GM19099 (cell line): ENCODE data around the gene CYP19A1.

Source experiments
- POLR2A ChIP-seq: IDR thresholded peaks from 3 replicates; pipeline ENCODE4 v1.6.1; 2011; ENCODE audit warnings: low read depth; ENCODE audit not compliant: insufficient read length; ENCODE audit errors: extremely low read depth

CYP19A1 gene

GRCh38 chr15:51307325-51307724, 31.1 kb downstream of the CYP19A1 start:
- TF ChIP-seq POLR2A = no peak

DNA sequence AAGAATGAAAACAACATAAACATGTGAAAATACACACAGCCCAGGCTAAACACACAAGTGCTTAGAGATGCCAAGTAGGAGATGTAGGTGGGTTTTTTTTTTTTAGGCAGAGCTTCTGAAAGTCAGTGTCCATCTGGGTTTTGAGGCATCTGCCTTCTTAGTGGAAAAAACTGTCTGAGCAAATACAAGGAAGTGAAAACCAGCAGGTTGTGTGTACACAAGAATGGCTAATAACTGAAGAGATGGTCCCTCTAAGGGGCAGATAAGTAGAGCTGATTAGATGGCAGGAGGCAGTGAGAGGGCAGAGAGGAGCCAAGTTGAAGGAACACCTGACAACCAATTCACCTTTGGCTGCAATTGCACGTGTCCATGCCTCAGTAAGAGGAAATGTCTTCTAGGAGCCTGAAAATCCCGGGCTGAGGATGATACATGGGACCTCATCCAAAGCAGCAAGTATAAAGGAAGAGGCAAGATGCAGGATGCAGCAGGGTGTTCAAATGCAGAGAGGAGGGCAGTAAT, 34.9 kb downstream of the CYP19A1 start:
- no peak for TF ChIP-seq POLR2A

DNA sequence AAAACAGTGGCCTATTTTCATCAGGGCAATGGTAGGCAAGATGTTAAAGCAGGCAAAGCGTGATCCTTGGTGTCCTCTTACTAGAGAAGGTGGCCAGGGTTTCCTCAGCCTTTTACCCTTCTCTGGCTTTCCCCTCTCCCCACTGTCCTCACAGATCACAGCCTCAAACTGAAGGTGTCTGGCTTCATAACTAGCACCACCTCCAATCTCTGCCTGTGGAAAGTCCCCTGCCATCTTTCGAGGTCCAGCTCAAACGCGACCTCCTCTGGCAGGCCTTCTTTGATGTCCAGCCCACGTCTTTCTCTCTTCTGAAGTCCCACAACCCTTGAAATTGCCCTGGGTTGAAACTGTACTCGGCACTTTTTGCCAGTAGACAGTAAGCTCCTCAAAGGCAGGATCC, 35.9 kb downstream of the CYP19A1 start:
- TF ChIP-seq POLR2A = no peak

- no peak for TF ChIP-seq POLR2A
Measured at GRCh38 chr15:51299187-51300015, 39.0 kb downstream of the CYP19A1 start.

GRCh38 chr15:51298620-51299019, 39.8 kb downstream of the CYP19A1 start:
- TF ChIP-seq POLR2A = no peak

GRCh38 chr15:51290720-51291119, 47.7 kb downstream of the CYP19A1 start:
- TF ChIP-seq POLR2A = no peak

DNA sequence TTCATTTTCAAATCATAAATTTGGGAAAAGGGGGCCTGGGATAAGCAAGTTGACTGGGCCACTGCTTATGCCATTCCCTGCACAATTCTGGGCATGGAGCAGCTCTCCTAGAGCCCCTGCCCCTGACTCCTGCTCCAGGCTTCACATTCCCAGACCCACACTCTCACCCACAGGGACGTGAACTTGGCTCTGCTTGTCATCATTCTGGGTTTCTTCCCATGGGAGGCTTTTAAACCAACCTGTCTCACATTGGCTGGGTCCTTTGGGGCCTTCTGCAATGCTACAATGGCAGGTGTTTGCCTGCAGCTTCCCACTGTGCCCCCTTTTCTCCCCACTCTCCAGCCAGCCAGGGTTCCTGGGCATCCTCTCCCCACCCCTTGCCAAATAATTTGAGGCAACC, 49.1 kb downstream of the CYP19A1 start:
- TF ChIP-seq POLR2A = no peak

DNA sequence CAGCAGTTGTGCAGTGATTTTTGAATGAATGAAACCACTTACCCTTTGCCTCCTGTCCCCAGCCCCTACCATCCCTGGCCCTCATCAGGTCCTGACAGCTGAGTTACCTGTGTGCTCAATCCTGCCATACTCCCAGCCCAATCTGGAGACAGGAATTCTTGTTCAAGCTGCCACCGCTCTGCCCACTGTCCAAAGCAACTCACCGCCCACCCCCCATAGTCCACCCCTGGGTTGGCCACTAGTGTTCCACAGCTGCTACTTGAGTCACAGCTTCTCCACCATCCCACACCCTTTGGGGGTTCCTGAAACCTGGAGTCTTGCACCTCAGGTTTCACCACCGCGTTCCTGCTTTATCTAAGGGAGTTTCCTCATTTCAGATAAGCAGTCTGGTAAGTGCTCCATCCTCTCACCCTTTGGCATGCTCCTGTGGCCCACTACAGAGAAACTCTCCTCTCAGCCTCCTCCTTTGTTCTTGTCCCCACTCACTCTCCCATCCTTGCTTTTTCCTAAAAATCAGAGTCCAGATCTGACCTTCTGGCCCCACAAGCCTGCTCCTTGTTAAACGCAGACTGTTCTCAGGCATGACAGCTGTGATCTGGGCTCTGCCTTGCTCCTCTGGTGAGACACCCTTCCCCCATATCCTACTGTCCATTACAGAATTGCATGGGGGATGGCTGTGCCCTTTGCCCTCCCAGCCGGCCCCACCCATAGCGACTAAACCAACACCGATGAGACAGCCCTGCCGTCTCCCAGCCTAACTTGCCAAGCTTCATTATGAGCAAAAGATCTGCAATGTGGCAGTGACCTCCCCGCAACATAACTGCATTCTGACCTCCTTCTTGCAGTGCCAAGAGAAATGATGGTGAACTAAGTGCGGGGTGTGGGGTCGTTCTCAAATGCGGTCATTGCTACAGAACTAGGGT, 50.0 kb downstream of the CYP19A1 start:
- TF ChIP-seq POLR2A = no peak

GRCh38 chr15:51286816-51287215, 51.6 kb downstream of the CYP19A1 start:
- no peak for TF ChIP-seq POLR2A

GRCh38 chr15:51285399-51285798, 53.0 kb downstream of the CYP19A1 start:
- no peak for TF ChIP-seq POLR2A

DNA sequence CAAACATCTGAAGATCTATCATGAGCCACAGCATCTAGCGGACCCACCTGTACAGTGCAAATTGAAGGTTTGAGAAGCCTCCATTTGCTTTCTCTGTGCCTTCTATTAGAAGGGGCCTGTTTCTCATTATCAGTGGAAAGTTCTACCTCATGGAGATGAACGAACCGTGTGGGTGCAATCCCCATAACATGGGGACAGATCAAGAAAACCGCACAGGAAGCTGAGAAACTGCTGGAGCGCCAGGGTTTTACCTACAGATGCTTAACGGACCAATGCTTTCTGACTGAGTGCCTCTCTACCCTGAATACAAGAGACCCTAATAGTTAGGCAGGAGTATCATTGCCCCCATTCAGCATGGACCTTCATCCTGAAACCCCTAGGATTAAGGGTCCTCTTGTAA, 53.5 kb downstream of the CYP19A1 start:
- TF ChIP-seq POLR2A = no peak

DNA sequence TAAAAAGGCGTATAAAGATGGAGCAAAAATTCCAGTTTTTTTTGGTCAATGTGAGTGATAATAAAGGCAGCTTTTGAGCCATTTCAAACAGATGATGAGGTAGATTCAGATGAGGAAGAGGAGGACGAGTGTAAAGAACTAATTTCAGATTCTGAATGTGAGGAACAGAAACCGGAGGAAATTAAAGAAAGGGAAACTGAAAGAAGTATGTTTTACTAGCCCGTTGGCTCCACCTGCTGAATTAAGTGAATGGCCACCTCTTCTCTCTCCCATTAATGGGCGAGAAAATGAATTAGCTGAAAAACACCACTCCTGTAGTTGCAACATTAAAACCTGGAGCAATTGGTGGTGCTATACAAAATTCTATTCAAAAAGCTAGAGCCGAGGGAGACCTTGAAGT, 55.4 kb downstream of the CYP19A1 start:
- TF ChIP-seq POLR2A = no peak

DNA sequence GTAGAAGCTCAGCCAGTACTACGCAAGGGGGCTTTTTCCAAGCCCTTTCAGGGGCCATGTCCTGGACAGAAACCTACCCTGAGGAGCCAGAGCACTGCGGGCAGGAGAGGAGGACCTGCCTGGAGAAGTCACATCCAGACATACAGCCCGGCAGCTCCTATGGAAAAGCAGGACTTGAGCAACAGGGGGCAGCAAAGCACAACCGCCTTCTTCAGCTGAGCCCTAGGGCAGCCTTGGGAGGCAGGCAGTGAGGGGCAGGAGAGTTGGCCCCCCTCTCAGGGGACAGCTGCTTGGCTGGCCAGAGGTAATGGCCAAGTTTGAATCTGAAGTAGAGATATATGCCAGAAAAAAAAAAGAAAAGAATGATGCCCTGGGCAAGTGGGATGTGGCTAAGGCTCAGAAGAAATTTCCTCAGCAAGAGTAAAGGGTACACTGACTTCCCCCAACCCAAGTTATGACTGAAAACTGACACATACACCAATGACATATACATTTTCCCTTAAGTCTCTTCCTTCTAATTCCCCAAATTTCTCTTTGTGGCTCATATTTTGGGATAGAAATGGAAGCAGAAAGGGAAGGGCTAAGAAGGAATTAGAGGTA, 56.9 kb downstream of the CYP19A1 start:
- TF ChIP-seq POLR2A = no peak

- no peak for TF ChIP-seq POLR2A
Measured at GRCh38 chr15:51280838-51281237, 57.6 kb downstream of the CYP19A1 start.

DNA sequence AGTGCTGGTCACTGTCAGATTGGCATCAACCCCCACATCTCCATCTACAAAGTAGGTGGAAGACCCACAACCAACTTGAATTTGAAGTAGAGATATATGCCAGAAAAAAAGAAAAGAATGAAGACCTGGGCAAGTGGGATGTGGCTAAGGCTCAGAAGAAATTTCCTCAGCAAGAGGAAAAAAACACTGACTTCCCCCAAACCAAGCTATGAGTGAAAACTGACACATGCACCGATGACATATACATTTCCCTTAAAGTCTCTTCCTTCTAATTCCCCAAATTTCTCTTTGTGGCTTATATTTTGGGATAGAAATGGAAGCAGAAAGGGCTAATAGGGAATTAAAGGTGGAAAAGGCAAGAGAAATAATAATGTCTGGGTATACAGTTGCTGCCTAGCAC, 59.0 kb downstream of the CYP19A1 start:
- TF ChIP-seq POLR2A = no peak
